ENCODE results near the gene FNBP1.

Gene FNBP1

GRCh38 chr9:129875181-129875611 is 167.8 kb downstream of the FNBP1 start:
- DNase-seq (ENCODE audit: low read depth): no peak

DNA sequence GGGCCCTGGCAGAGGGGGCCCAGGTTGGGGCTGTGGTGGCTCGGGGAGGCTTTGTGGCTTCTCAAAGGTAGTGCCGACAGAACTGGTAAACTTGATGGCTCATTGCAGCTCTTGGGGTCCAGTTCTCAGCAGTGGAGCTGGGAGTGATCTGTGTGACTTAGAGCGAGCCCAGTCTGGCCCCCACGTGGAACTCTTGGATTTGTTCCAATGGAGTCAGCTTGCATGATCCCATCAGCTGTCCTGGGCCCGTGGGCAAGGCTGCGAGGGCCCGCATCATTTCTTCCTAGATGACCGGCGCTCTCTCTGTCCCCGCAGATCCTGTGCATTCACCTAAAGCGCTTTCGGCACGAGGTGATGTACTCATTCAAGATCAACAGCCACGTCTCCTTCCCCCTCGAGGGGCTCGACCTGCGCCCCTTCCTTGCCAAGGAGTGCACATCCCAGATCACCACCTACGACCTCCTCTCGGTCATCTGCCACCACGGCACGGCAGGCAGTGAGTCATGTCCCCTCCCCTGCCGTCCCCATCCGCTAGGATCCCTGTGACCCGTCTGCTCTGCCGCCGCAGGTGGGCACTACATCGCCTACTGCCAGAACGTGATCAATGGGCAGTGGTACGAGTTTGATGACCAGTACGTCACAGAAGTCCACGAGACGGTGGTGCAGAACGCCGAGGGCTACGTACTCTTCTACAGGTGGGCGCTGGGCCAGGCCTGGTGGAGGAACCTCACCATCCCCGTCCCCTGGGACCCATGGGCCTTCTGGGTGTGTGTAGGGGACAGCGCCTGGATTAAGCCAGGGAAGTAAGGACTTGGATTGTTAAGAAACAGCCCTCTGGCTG is 168.5 kb downstream of the FNBP1 start:
- no peak for DNase-seq (ENCODE audit: low read depth)

- DNase-seq (ENCODE audit: low read depth): no peak
Observed at GRCh38 chr9:129873563-129874190, 169.3 kb downstream of the FNBP1 start.

DNA sequence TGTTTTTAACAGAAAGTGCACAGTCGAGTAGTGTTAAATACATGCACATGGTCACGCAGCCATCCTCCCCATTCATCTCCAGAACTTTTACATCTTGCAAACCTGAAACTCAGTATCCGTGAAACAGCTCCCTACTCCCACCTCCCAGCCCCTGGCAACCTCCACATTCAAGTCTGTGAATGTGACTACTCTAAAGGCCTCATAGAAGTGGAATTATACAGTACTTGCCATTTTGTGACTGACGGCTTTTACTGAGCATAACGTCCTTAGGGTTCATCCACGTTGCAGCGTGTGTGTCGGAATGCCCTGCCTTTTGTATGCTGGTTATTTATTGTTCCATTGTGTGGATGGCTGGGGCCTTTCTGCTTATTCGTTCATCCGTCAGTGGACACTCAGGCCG is 171.9 kb downstream of the FNBP1 start:
- no peak for DNase-seq (ENCODE audit: low read depth)

DNA sequence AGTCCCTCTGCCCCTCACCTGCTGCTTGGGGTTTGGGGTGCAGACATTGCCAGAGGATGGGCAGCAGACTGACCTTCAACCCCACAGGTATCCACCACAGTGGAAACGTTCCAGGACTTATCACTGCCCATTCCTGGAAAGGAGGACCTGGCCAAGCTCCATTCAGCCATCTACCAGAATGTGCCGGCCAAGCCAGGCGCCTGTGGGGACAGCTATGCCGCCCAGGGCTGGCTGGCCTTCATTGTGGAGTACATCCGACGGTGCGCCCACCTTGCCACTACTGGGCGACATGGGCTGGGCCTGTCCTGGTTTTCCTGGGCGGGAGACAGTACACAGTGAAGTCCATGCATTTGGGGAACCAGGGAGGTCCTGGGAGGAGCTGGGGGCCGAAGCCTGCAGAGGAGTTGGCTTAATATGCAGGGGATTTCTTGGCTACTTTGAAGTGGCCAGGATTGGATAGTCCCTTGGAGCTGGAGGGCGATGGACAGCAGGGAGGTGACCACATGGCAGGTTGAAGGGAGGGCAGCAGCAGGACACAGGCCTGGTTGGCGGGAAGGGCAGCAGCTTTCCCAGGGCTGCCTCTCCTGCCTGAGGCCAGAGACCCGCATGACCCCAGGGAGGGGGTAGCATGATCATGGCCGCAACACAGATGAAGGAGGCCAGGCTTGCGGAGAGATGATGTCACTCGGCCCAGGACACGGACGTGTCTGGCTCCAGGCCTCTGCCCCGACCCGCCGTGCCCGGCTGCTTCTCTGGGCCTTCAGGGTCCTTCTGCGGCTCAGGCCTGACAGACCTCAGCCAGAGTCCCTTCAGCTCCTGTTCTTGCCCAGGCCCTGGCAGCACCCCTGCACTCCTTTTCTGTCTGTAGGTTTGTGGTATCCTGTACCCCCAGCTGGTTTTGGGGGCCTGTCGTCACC is 173.1 kb downstream of the FNBP1 start:
- no peak for DNase-seq (ENCODE audit: low read depth)

- no peak for DNase-seq (ENCODE audit: low read depth)
Observed at GRCh38 chr9:129868872-129869486, 174.0 kb downstream of the FNBP1 start.

- no peak for DNase-seq (ENCODE audit: low read depth)
Observed at GRCh38 chr9:129868023-129868871, 174.7 kb downstream of the FNBP1 start.

DNA sequence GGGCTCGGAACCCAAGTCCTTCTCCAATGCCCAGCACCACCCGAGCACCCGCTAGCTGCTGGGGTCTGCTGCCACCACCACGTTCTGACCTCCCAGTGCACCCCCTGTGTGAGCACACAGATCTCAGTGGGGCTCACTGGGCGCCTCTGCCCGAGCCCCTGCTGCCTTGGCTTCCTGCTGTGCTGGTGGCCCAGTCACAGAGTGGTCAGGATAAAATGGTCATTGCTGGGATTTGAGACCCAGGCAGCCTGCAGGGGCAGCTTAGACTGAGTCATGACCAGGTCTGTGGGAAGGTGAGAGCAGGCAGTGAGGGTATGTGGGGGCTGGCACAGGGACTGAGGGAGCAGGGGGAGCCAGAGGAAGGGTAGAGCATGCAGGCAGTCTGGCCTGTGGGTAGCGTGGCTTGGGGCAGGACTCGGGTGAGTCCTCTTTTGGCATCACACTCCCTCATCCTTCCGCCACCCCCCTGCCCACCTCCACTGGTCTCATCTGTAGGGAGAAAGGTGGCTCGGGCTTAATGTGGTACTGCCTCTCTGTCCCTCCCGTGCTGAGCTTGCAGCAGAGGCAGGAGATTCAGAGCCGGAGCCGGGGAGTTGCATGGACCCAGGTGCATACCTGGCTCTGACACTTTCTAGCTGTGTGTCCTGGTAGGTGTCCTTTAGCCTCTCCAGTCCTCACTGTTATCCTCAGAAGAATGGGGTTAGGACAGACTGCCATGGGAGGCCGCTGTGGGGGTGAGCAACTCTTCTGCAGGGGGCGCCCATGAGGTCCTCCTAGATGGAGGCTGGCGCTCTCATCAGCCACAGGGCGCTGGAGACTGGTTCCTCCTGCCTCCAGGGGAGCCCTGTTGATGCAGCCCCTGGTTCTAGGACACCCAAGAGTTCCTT is 175.6 kb downstream of the FNBP1 start:
- no peak for DNase-seq (ENCODE audit: low read depth)

GRCh38 chr9:129866394-129867135 is 176.4 kb downstream of the FNBP1 start:
- no peak for DNase-seq (ENCODE audit: low read depth)

DNA sequence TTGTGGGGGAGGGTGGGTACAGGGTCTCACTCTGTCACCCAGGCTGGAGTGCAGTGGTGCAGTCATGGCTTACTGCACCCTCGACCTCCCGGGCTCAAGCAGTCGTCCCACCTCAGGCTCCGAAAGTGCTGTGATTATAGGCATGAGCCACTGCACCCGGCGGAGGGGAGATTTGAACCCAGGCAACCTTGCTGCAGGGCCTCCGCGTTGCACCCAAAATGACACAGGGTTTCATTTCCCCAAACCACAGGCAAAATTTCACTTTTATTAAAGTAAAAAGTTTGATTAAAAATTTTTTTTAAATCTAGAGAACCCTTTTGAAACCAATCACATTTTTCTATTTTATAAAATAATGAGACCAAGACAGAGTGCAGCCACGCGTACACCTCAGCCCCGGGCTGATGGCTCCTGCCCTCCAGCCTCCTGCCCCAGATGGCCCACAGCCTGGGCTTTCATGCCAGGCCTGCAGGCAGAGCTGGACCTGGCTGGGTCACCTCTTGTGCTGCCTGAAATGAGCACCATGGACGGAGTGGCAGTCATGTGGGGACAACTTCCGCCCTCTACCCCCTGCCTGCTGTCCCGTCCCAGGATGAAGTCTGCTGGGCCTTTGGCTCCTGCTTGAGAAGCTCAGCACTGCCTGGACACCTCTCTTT is 177.2 kb downstream of the FNBP1 start:
- DNase-seq (ENCODE audit: low read depth): no peak

GRCh38 chr9:129864991-129865647 is 177.9 kb downstream of the FNBP1 start:
- DNase-seq (ENCODE audit: low read depth): no peak

DNA sequence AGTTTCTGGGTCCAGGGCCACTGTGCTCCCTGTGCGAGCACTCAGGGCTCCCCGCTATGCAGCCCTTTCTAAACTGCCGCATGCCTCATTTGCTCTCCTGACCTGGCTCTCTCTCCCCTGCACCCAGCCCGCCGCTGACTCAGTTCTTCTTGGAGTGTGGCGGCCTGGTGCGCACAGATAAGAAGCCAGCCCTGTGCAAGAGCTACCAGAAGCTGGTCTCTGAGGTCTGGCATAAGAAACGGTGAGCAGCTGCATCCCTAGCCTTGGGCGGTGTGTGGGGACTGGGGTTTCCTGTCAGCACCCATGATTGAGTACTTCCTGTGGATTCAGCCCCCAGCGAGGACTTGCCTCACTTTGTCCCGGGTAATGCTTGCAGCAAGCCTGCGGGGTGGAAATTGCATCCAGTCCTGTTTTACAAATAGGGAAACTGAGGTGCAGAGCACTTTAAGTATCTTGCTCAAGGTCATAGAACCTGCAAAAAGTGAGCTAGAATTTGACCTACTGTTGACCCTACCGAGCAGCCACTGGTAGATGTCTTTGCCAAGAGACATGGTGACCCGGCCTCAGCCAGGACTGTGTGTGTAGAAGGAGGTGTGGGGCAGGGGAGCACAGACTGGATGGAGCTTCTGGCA is 179.8 kb downstream of the FNBP1 start:
- DNase-seq (ENCODE audit: low read depth): peak; percentile 96

DNA sequence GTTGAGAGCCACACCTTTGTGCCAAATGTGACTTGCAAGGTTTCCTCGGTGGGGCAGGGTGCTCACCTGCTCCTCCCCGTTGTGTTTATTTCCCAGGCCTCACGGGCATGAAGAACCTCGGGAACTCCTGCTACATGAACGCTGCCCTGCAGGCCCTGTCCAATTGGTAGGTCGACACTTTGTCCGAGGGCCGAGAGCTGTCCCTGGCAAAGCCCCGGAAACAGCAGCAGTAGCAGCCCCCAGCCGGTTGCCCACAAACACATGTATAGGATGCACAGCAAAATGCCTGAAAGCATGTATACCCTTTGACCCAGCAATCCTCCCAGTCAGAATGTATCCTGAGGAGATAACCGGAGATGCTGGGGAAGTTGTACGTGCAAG is 181.6 kb downstream of the FNBP1 start:
- DNase-seq (ENCODE audit: low read depth): no peak

DNA sequence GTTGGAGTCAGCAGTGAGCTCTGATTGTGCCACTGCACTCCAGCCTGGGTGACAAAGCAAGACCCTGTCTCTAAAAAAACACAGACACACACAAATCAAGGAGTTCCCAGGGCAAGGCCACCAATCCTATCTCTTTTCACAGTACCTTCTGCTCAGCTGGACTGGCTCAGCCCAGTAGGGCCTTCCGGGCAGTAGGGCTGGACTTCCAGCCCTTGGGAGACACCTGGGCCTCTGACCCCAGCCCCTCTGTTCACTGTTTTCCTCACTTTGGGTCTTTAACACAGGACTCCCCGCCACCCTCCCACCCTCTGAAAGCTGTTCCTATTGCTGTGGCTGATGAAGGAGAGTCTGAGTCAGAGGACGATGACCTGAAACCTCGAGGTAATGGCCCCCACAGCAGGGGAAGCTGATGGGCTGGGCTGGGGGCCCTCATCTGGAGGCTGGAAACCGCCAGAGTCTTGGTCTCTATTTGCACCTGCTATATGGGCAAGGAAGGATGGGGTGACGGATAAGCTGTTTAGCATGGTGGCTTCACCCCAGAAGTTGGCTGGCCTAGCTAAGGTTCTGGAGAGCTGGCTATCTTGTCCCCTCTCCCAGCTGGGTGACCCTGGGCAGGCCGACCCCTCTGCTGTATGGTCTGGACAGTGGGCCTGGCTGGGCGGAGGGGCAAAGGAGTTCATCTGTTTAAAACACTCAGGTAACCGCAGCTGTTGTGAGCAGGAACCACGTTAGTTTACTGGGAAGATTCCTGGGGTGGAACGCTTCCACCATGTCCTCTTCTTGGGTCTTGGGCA is 182.1 kb downstream of the FNBP1 start:
- no peak for DNase-seq (ENCODE audit: low read depth)

DNA sequence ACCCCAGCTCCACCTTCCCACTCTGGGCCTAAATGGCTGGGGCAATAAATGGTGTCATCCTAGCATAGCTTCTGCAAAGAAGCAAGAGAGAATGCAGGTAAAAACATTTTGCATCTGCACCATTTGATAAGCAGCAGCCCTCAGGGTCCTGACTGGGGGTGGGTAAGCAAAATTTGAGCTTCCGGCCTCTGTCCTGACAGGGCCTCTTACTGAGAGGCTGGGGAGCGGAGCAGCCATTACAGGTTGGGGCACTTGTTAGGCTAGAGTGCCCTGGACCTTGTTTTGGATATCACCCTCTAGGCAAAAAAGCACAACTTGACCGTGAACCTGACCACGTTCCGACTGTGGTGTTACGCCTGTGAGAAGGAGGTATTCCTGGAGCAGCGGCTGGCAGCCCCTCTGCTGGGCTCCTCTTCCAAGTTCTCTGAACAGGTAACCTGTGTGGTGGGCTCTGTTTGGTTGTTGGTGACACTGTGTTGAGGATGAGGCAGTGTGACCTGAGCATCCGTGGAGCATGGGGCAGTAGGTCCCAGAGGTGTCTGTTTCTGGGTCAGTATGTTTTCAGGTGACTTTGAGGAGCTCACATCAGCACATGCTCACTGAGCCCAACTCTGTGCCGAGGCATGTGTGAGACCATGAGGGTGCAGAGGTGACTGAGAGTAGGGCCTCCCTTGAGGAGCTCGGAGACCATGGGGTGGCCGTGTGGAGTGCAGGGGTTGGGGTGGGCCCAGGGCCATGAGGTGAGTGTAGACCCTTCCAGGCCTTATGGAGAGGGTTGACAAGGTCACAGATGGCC is 184.6 kb downstream of the FNBP1 start:
- no peak for DNase-seq (ENCODE audit: low read depth)

GRCh38 chr9:129857207-129857606 is 185.8 kb downstream of the FNBP1 start:
- no peak for DNase-seq (ENCODE audit: low read depth)

Data from amniotic epithelial cell (primary cell).